ENCODE data around the gene ZFP3. TPM values are rescaled to one million over a fixed set of nuclear protein-coding genes. Genes with fewer than 3 reads are reported as not detected.
A peak's percentile ranks its signal among the peaks of the same experiment; 100 is the strongest.
"Not testable (repeated sequence)": the region's sequence is repeated elsewhere in the genome, so short reads cannot be mapped to it uniquely, and the experiment has no call there.

ZFP3 gene
- total and polyA plus RNA-seq, 4 experiments from 2014 or later, result 0.52 to 13.0 (median 6.6) TPM

DNA sequence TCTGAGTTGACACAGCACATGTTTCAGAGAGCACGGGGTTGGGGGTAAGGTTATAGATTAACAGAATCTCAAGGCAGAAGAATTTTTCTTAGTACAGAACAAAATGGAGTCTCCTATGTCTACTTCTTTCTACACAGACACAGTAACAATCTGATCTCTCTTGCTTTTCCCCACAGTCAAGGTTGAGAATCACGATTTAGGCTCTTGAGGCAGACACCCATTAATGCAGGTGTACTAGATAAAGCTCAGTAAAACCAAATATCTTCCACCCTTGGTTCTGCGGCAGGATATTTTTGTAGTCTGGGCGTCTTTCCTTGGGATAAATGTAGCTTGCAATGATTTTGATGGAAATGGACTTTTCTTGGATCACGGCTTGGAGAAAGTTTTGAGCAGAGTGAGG is 2.8 kb upstream of the ZFP3 start:
- peak overlapping the region in 2 of 8 donors; percentile 11 to 31 for H3K4me3 Mint-ChIP-seq
- peaks cover 16% of the 10 kb centered on the region for H3K4me1 ChIP-seq (ENCODE audit: insufficient read depth, low read length)
- H3K27ac Mint-ChIP-seq; H3K9me3 Mint-ChIP-seq; H3K27me3 ChIP-seq (ENCODE audit: insufficient read depth, low read length); H3K27ac ChIP-seq (ENCODE audit: low read depth, low read length); H3K27me3 Mint-ChIP-seq; DNase-seq; H3K9me3 ChIP-seq (ENCODE audit: control insufficient read depth in 1 of 2, low read length in 2 of 2); intact Hi-C loops (cut with micrococcal nuclease); H3K36me3 ChIP-seq (ENCODE audit: insufficient read depth, low read length); H3K4me3 ChIP-seq (ENCODE audit: low read length in 2 of 2): not testable (repeated sequence)
- ChIA-PET CTCF (ENCODE audit: partially characterized antibody) (interaction anchor here (0.6 kb wide), 1 partner anchor 12 kb away, joined by 3 read pairs; no protein-coding TSS in a partner anchor), POLR2A (ENCODE audit: partially characterized antibody) (interaction anchor here (1.2 kb wide), 1 partner anchor 116 kb away, joined by 3 read pairs; the partner anchor contains the start of gene ZNF594)
- H3K4me1 Mint-ChIP-seq, result peaks cover 9 to 29% (median 22%) of the 10 kb centered on the region in 4 donors
- H3K36me3 Mint-ChIP-seq, result peaks cover 0 to 11% of the 10 kb centered on the region in 2 donors

DNA sequence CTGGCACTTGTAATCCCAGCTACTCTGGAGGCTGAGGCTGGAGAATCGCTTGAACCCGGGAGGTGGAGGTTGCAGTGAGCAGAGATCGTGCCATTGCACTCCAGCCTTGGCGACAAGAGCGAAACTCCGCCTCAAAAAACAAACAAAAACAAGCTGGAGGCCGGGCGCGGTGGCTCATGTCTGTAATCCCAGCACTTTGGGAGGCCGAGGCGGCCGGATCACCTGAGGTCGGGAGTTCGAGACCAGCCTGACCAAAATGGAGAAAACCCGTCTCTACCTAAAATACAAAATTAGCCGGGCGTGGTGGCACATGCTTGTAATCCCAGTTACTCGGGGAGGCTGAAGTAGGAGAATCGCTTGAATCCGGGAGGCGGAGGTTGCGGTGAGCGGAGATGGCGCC is 992 bp upstream of the ZFP3 start:
- Mint-ChIP-seq H3K4me3 (peak overlapping the region; percentile 89 to 98 (median 94)), H3K36me3 (peaks cover 0 to 14% of the 10 kb centered on the region in 2 donors), H3K27ac (peak overlapping the region in 3 of 7 donors; percentile 30 to 88 (median 65)), H3K4me1 (peaks cover 15 to 33% (median 26%) of the 10 kb centered on the region in 4 donors)
- Histone ChIP-seq H3K4me3 (ENCODE audit: low read length in 2 of 2) (peak overlapping the region in 1 of 2 donors; percentile 76), H3K4me1 (ENCODE audit: insufficient read depth, low read length) (peaks cover 16% of the 10 kb centered on the region)
- H3K36me3 ChIP-seq (ENCODE audit: insufficient read depth, low read length); H3K9me3 ChIP-seq (ENCODE audit: control insufficient read depth in 1 of 2, low read length in 2 of 2); H3K27ac ChIP-seq (ENCODE audit: low read depth, low read length); intact Hi-C loops (cut with micrococcal nuclease); DNase-seq; H3K9me3 Mint-ChIP-seq; H3K27me3 Mint-ChIP-seq; H3K27me3 ChIP-seq (ENCODE audit: insufficient read depth, low read length): not testable (repeated sequence)
- POLR2A ChIA-PET (ENCODE audit: partially characterized antibody), result interaction anchor here (1.2 to 3.1 kb wide), 4 partner anchors 12 to 112 kb away, joined by 3 to 15 read pairs (median 6); partner anchors contain the start of genes SPAG7 and ZNF232
- CTCF ChIA-PET (ENCODE audit: partially characterized antibody), result interaction anchor here (1.4 kb wide), 1 partner anchor 47 kb away, joined by 5 read pairs; no protein-coding TSS in a partner anchor

DNA sequence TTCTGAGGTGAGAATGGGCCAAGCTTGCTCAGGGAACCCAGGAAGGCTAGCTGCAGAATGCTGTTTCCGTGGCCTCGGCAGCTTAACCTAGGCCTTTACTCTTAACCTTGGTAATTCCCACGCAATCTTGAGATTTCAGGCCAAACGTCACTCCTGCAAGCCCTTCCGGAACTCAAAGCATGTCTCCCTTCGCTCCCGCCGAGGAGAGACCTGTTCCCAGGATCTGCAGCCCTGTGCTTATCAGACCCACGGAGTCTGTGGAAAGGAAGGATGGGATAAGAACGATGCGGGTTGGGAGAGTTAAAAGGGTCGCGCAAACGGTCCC is 524 bp upstream of the ZFP3 start:
- ChIA-PET CTCF (ENCODE audit: partially characterized antibody) (interaction anchor here (1.4 kb wide), 1 partner anchor 47 kb away, joined by 5 read pairs; no protein-coding TSS in a partner anchor), POLR2A (ENCODE audit: partially characterized antibody) (interaction anchor here (1.1 to 3.1 kb wide), 7 partner anchors 10 to 114 kb away, joined by 3 to 15 read pairs (median 5); partner anchors contain the start of genes SPAG7, ZNF232 and ZNF594)
- H3K27me3 Mint-ChIP-seq, result no peaks in the 10 kb centered on the region
- Histone ChIP-seq H3K36me3 (ENCODE audit: insufficient read depth, low read length) (no peaks in the 10 kb centered on the region), H3K9me3 (ENCODE audit: control insufficient read depth in 1 of 2, low read length in 2 of 2) (no peaks in the 10 kb centered on the region), H3K27me3 (ENCODE audit: insufficient read depth, low read length) (no peaks in the 10 kb centered on the region), H3K4me3 (ENCODE audit: low read length in 2 of 2) (peak overlapping the region in 1 of 2 donors; percentile 76), H3K27ac (ENCODE audit: low read depth, low read length) (peak overlapping the region; percentile 64), H3K4me1 (ENCODE audit: insufficient read depth, low read length) (peaks cover 16% of the 10 kb centered on the region)
- DNase-seq, result no peak
- peaks cover 16 to 33% (median 27%) of the 10 kb centered on the region in 4 donors for H3K4me1 Mint-ChIP-seq
- intact Hi-C loops (cut with micrococcal nuclease), result loop anchor here (1.0 kb wide), 1 partner anchor 34 kb away; the partner anchor contains the start of gene ZNF232
- peak overlapping the region; percentile 89 to 98 (median 94) for H3K4me3 Mint-ChIP-seq
- H3K27ac Mint-ChIP-seq, result peak overlapping the region; percentile 30 to 98 (median 93)
- H3K9me3 Mint-ChIP-seq, result peaks cover 0 to under 1% (median under 1%) of the 10 kb centered on the region in 8 donors
- H3K36me3 Mint-ChIP-seq, result peaks cover 1 to 14% of the 10 kb centered on the region in 2 donors

DNA sequence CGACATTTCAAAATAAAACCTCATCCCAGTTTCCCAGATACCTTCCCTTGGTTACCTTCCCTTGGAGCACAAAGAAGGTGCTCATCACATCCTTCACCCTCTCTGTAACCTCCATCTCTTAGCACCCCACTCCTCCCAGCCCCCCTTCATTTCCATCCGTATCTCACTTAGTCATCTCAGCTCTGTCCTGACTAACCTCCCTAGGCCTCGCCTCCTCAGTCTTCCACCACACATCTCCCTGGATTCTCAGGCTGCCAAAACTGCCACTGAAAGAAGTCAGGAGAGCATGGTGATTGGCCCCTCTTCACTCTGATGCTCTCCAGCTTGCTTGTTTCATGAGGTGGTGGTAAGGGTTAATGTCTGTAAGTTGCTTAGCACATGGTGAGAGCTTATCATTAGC is 2.3 kb downstream of the ZFP3 start:
- H3K27me3 ChIP-seq (ENCODE audit: insufficient read depth, low read length), result no peaks in the 10 kb centered on the region
- H3K4me1 ChIP-seq (ENCODE audit: insufficient read depth, low read length), result peaks cover 16% of the 10 kb centered on the region
- no peaks in the 10 kb centered on the region for H3K9me3 ChIP-seq (ENCODE audit: control insufficient read depth in 1 of 2, low read length in 2 of 2)
- Mint-ChIP-seq H3K27ac (peak overlapping the region in 2 of 7 donors; percentile 15 to 36), H3K27me3 (no peaks in the 10 kb centered on the region), H3K4me1 (peaks cover 24 to 40% (median 31%) of the 10 kb centered on the region in 4 donors), H3K9me3 (peaks cover 0 to 13% (median 8%) of the 10 kb centered on the region in 8 donors), H3K36me3 (peaks cover 19 to 32% of the 10 kb centered on the region in 2 donors), H3K4me3 (peak overlapping the region in 4 of 8 donors; percentile 3 to 46 (median 42))
- H3K36me3 ChIP-seq (ENCODE audit: insufficient read depth, low read length), result no peaks in the 10 kb centered on the region
- H3K27ac ChIP-seq (ENCODE audit: low read depth, low read length), result no peak overlapping the region
- intact Hi-C loops (cut with micrococcal nuclease), result no loop called here
- DNase-seq, result no peak
- ChIA-PET CTCF (ENCODE audit: partially characterized antibody) (interaction anchor here (0.9 to 2.1 kb wide), 2 partner anchors 18 to 28 kb away, joined by 3 to 6 read pairs; no protein-coding TSS in a partner anchor), POLR2A (ENCODE audit: partially characterized antibody) (no interaction called here)
- no peak overlapping the region for H3K4me3 ChIP-seq (ENCODE audit: low read length in 2 of 2)

DNA sequence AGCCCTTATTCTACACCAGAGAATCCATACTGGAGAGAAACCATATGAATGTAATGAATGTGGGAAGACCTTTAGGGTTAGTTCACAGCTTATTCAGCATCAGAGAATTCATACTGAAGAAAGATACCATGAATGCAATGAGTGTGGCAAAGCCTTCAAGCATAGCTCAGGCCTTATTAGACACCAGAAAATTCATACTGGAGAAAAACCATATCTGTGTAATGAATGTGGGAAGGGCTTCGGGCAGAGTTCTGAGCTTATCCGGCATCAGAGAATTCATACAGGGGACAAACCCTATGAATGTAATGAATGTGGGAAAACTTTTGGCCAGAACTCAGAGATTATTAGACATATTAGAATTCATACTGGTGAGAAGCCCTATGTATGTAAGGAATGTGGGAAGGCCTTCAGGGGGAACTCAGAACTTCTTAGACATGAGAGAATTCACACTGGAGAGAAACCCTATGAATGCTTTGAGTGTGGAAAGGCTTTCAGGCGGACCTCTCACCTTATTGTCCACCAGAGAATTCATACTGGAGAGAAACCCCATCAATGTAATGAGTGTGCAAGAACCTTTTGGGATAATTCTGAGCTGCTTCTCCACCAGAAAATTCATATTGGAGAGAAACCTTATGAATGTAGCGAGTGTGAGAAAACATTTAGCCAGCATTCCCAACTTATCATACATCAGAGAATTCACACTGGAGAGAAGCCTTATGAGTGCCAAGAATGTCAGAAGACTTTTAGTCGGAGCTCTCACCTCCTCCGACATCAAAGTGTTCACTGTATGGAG is 14.1 kb downstream of the ZFP3 start:
- peaks cover 26 to 66% of the 10 kb centered on the region in 2 donors for H3K9me3 ChIP-seq (ENCODE audit: control insufficient read depth in 1 of 2, low read length in 2 of 2)
- H3K27me3 ChIP-seq (ENCODE audit: insufficient read depth, low read length), result peaks cover 7% of the 10 kb centered on the region
- no peak for DNase-seq
- H3K9me3 Mint-ChIP-seq, result peaks cover 6 to 99% (median 91%) of the 10 kb centered on the region in 8 donors
- H3K27ac ChIP-seq (ENCODE audit: low read depth, low read length), result no peak overlapping the region
- H3K4me3 ChIP-seq (ENCODE audit: low read length in 2 of 2), result no peak overlapping the region
- peaks cover 5% of the 10 kb centered on the region for H3K4me1 ChIP-seq (ENCODE audit: insufficient read depth, low read length)
- H3K27me3 Mint-ChIP-seq, result peaks cover 0 to 1% of the 10 kb centered on the region in 2 donors
- H3K4me3 Mint-ChIP-seq, result no peak overlapping the region
- POLR2A ChIA-PET (ENCODE audit: partially characterized antibody), result no interaction called here
- CTCF ChIA-PET (ENCODE audit: partially characterized antibody), result no interaction called here
- peaks cover 29% of the 10 kb centered on the region for H3K36me3 ChIP-seq (ENCODE audit: insufficient read depth, low read length)
- peaks cover 67 to 74% of the 10 kb centered on the region in 2 donors for H3K36me3 Mint-ChIP-seq
- H3K4me1 Mint-ChIP-seq, result peaks cover 0 to 13% (median 0%) of the 10 kb centered on the region in 4 donors
- no peak overlapping the region for H3K27ac Mint-ChIP-seq
- intact Hi-C loops (cut with micrococcal nuclease), result no loop called here

DNA sequence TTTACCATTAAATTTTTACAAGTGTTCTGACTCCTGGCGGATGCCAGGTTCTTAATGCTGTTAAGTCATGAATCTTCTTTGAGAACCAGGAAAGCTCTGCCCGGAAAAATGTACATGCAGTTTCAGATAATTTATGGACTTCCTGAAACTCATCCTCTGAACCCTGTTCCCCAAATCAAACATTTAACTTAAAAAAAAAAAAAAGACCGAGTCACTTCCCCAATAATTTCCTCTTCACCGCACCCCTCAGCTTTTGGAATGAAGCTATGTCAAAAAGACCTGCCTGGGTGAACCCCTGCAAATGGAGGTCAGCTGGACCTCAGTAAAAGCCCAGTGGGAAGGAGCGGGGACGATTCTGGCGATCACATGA is 18.4 kb downstream of the ZFP3 start:
- peak overlapping the region in 1 of 7 donors; percentile 12 for H3K27ac Mint-ChIP-seq
- peak overlapping the region in 6 of 8 donors; percentile 42 to 77 (median 74) for H3K4me3 Mint-ChIP-seq
- no peak for DNase-seq
- intact Hi-C loops (cut with micrococcal nuclease), result no loop called here
- Histone ChIP-seq H3K9me3 (ENCODE audit: control insufficient read depth in 1 of 2, low read length in 2 of 2) (peaks cover 15 to 50% of the 10 kb centered on the region in 2 donors), H3K36me3 (ENCODE audit: insufficient read depth, low read length) (peaks cover 6% of the 10 kb centered on the region), H3K27me3 (ENCODE audit: insufficient read depth, low read length) (peaks cover 9% of the 10 kb centered on the region), H3K4me3 (ENCODE audit: low read length in 2 of 2) (no peak overlapping the region), H3K4me1 (ENCODE audit: insufficient read depth, low read length) (peaks cover 7% of the 10 kb centered on the region), H3K27ac (ENCODE audit: low read depth, low read length) (no peak overlapping the region)
- H3K36me3 Mint-ChIP-seq, result peaks cover 26 to 37% of the 10 kb centered on the region in 2 donors
- peaks cover 2 to 71% (median 58%) of the 10 kb centered on the region in 8 donors for H3K9me3 Mint-ChIP-seq
- peaks cover 3 to 6% of the 10 kb centered on the region in 2 donors for H3K27me3 Mint-ChIP-seq
- CTCF ChIA-PET (ENCODE audit: partially characterized antibody), result no interaction called here
- H3K4me1 Mint-ChIP-seq, result peaks cover 0 to 9% (median 0%) of the 10 kb centered on the region in 4 donors
- POLR2A ChIA-PET (ENCODE audit: partially characterized antibody), result no interaction called here
